H1 (cell line): Measurements from ENCODE around the gene ERMN. TPM values are rescaled to one million over a fixed set of nuclear protein-coding genes. Genes with fewer than 3 reads are reported as not detected.
A peak's percentile ranks its signal among the peaks of the same experiment; 100 is the strongest.

Experiments
- CTCF ChIA-PET: fragments of 300-600 bp; sonication (Branson Sonifier 250); formaldehyde crosslinking; loops from one replicate; lab custom pipeline; 2021; ENCODE audit not compliant: partially characterized antibody; lab: Charles Lee
- POLR2A ChIA-PET: fragments of 300-600 bp; sonication (Branson Sonifier 250); formaldehyde crosslinking; loops from one replicate; lab custom pipeline; 2021; ENCODE audit warnings: inconsistent platforms; ENCODE audit not compliant: partially characterized antibody; lab: Charles Lee
- DNase-seq, 2 experiments: peaks; one replicate each; pipeline versions ENCODE4 v3.0.0 to v3.0.0-alpha.2; 2010 to 2022; ENCODE audit warnings: low spot score in 2 of 2, low read depth in 1 of 2, mixed read lengths in 1 of 2
- FAIRE-seq: peaks from 2 replicates; lab custom pipeline; 2011; peaks lifted over from hg19 to GRCh38; lab: Jason Lieb, UNC
- H2AFZ ChIP-seq: 2 replicates; pipeline ENCODE4 v1.8.1; 2012; ENCODE audit warnings: low read length, inconsistent platforms
- H2AK5ac ChIP-seq: 2 replicates; pipeline ENCODE4 v1.6.1; 2013; ENCODE audit warnings: low read depth, low read length
- H2BK120ac ChIP-seq: replicated peaks from 2 replicates; pipeline ENCODE3; 2013; ENCODE audit warnings: low read depth, low read length, inconsistent platforms
- H2BK12ac ChIP-seq: 2 replicates; pipeline ENCODE4 v1.6.1; 2013; ENCODE audit warnings: low read depth, low read length
- H2BK15ac ChIP-seq: 2 replicates; pipeline ENCODE4 v1.6.1; 2013; ENCODE audit warnings: low read length
- H2BK20ac ChIP-seq: 2 replicates; pipeline ENCODE4 v1.6.1; 2013; ENCODE audit warnings: low read length
- H2BK5ac ChIP-seq: 2 replicates; pipeline ENCODE4 v1.6.1; 2013; ENCODE audit warnings: low read depth, low read length
- H3K14ac ChIP-seq: 2 replicates; pipeline ENCODE4 v1.6.1; 2013; ENCODE audit warnings: inconsistent platforms; ENCODE audit not compliant: insufficient read length
- H3K18ac ChIP-seq: 2 replicates; pipeline ENCODE4 v1.6.1; 2013; ENCODE audit warnings: low read length; ENCODE audit errors: extremely low read depth
- H3K23ac ChIP-seq: 2 replicates; pipeline ENCODE4 v1.6.1; 2013; ENCODE audit warnings: inconsistent platforms; ENCODE audit not compliant: insufficient read length
- H3K23me2 ChIP-seq: 2 replicates; pipeline ENCODE4 v1.6.1; 2013; ENCODE audit warnings: low read depth, low read length
- H3K27ac ChIP-seq: 2 replicates; pipeline ENCODE4 v1.6.1; 2011; ENCODE audit warnings: low read depth, low read length, inconsistent platforms
- H3K27me3 ChIP-seq, 4 experiments: replicated peaks in 1 of 4; 1 replicate in 1 of 4; 2 replicates in 3 of 4; pipeline versions ENCODE4 v1.6.1 to v1.8.1; 2011 to 2013; ENCODE audit warnings: low read length in 3 of 4, mild to moderate bottlenecking in 3 of 4, inconsistent platforms in 2 of 4, mixed read lengths in 2 of 4, moderate library complexity in 1 of 4; ENCODE audit not compliant: control insufficient read depth in 3 of 4, insufficient read depth in 3 of 4; ENCODE audit errors: extremely low read depth in 1 of 4
- H3K36me3 ChIP-seq, 4 experiments: 2 replicates each; pipeline versions ENCODE4 v1.6.1 to v1.8.1; 2011 to 2013; ENCODE audit warnings: mild to moderate bottlenecking in 4 of 4, low read length in 3 of 4, moderate library complexity in 2 of 4, control low read depth in 1 of 4, inconsistent platforms in 1 of 4; ENCODE audit not compliant: insufficient read depth in 4 of 4, control insufficient read depth in 2 of 4
- H3K4ac ChIP-seq: replicated peaks from 2 replicates; pipeline ENCODE3; 2013; ENCODE audit warnings: low read length, low read depth, mixed read lengths, inconsistent platforms; ENCODE audit not compliant: insufficient read length
- H3K4me1 ChIP-seq, 4 experiments: replicated peaks in 1 of 4; 1 replicate in 1 of 4; 2 replicates in 3 of 4; pipeline versions ENCODE4 v1.6.1 to v1.8.1; 2011 to 2013; ENCODE audit warnings: low read length in 3 of 4, inconsistent platforms in 2 of 4, mixed read lengths in 1 of 4; ENCODE audit not compliant: insufficient read depth in 4 of 4, control insufficient read depth in 3 of 4
- H3K4me2 ChIP-seq, 2 experiments: 2 replicates each; pipeline versions ENCODE4 v1.6.1 to v1.8.1; 2011 to 2013; ENCODE audit warnings: low read depth in 2 of 2, low read length in 2 of 2, control low read depth in 1 of 2, inconsistent platforms in 1 of 2, mild to moderate bottlenecking in 1 of 2; ENCODE audit not compliant: insufficient read depth in 1 of 2
- H3K4me3 ChIP-seq, 4 experiments: fragments of 200-600, 300-600 bp in 1 of 4; sonication (generic), shearing (Covaris generic), sonication (Bioruptor Twin) in 1 of 4; 2 replicates each; pipeline versions ENCODE4 v1.5.1 to v1.8.1; 2011 to 2016; ENCODE audit warnings: low read length in 4 of 4, low read depth in 3 of 4, control low read depth in 2 of 4, inconsistent platforms in 2 of 4, mild to moderate bottlenecking in 2 of 4, mixed read lengths in 1 of 4, moderate library complexity in 1 of 4; ENCODE audit not compliant: insufficient read depth in 2 of 4; ENCODE audit errors: extremely low read depth in 1 of 4
- H3K56ac ChIP-seq: replicated peaks from 2 replicates; pipeline ENCODE3; 2013; ENCODE audit warnings: low read depth, mild to moderate bottlenecking, mixed read lengths, low read length, inconsistent platforms; ENCODE audit not compliant: insufficient read length
- H3K79me1 ChIP-seq: 2 replicates; pipeline ENCODE4 v1.6.1; 2013; ENCODE audit warnings: low read depth, low read length, control low read depth
- H3K79me2 ChIP-seq, 2 experiments: 2 replicates each; pipeline versions ENCODE4 v1.6.1 to v1.8.1; 2012 to 2013; ENCODE audit warnings: low read length in 2 of 2, mild to moderate bottlenecking in 2 of 2, inconsistent platforms in 1 of 2; ENCODE audit not compliant: insufficient read depth in 2 of 2, control insufficient read depth in 1 of 2
- H3K9ac ChIP-seq, 4 experiments: replicated peaks in 1 of 4; 1 replicate in 1 of 4; 2 replicates in 3 of 4; pipeline versions ENCODE4 v1.6.1 to v1.8.1; 2011 to 2013; ENCODE audit warnings: low read depth in 3 of 4, low read length in 3 of 4, control low read depth in 2 of 4, mild to moderate bottlenecking in 2 of 4, moderate library complexity in 2 of 4, inconsistent platforms in 1 of 4; ENCODE audit errors: extremely low read depth in 1 of 4
- H3K9me3 ChIP-seq, 2 experiments: 2 replicates each; pipeline versions ENCODE4 v1.6.1 to v1.8.1; 2012 to 2013; ENCODE audit warnings: mild to moderate bottlenecking in 2 of 2, moderate library complexity in 2 of 2, control low read depth in 1 of 2, inconsistent platforms in 1 of 2, low read depth in 1 of 2, low read length in 1 of 2, mixed read lengths in 1 of 2; ENCODE audit not compliant: insufficient read depth in 2 of 2
- H4K20me1 ChIP-seq, 2 experiments: replicated peaks in 1 of 2; 2 replicates each; pipeline versions ENCODE3 to v1.8.1; 2011 to 2013; ENCODE audit warnings: inconsistent platforms in 2 of 2, low read length in 2 of 2, mild to moderate bottlenecking in 1 of 2; ENCODE audit not compliant: insufficient read depth in 2 of 2, control insufficient read depth in 1 of 2
- H4K5ac ChIP-seq: 2 replicates; pipeline ENCODE4 v1.6.1; 2013; ENCODE audit warnings: low read length, low read depth, mixed read lengths, inconsistent platforms; ENCODE audit not compliant: insufficient read length
- H4K8ac ChIP-seq: 2 replicates; pipeline ENCODE4 v1.8.0; 2013; ENCODE audit warnings: mild to moderate bottlenecking, moderate library complexity, low read length, inconsistent platforms; ENCODE audit not compliant: insufficient read depth; ENCODE audit errors: extremely low read depth
- H4K91ac ChIP-seq: replicated peaks from 2 replicates; pipeline ENCODE3; 2013; ENCODE audit warnings: low read length, mixed read lengths, inconsistent platforms; ENCODE audit not compliant: insufficient read length
- EGR1 ChIP-seq: IDR thresholded peaks from 2 replicates; pipeline ENCODE4 v1.6.1; 2011; ENCODE audit warnings: low read depth, low read length, borderline replicate concordance
- EZH2 ChIP-seq: fragments of 200-600 bp; sonication (generic); IDR thresholded peaks from 2 replicates; pipeline ENCODE4 v1.7.1; 2012; ENCODE audit warnings: low read depth, mild to moderate bottlenecking, moderate library complexity, low read length, inconsistent platforms; ENCODE audit not compliant: severe bottlenecking
- GTF2F1 ChIP-seq: IDR thresholded peaks from 2 replicates; pipeline ENCODE4 v1.6.1; 2012; ENCODE audit warnings: low read depth, low read length, improper control_type of control experiment, borderline replicate concordance
- KDM1A ChIP-seq: fragments of 200-600, 300-600 bp; sonication (generic); IDR thresholded peaks from 2 replicates; pipeline ENCODE4 v1.7.1; 2016; ENCODE audit warnings: mild to moderate bottlenecking, low read length, borderline replicate concordance
- KDM4A ChIP-seq: IDR thresholded peaks from one replicate; pipeline ENCODE4 v1.7.1; 2012; ENCODE audit warnings: low read depth, mild to moderate bottlenecking, moderate library complexity, low read length, inconsistent platforms; ENCODE audit not compliant: severe bottlenecking
- RAD21 ChIP-seq, 2 experiments: IDR thresholded peaks in 1 of 2; conservative IDR thresholded peaks in 1 of 2; 2 replicates each; pipeline ENCODE4 v1.6.1; 2011; ENCODE audit warnings: low read depth in 2 of 2, low read length in 2 of 2, improper control_type of control experiment in 1 of 2, inconsistent platforms in 1 of 2, mild to moderate bottlenecking in 1 of 2, moderate library complexity in 1 of 2
- RFX5 ChIP-seq: IDR thresholded peaks from 2 replicates; pipeline ENCODE4 v1.6.1; 2011; ENCODE audit warnings: low read depth, low read length, improper control_type of control experiment, borderline replicate concordance
- RNF2 ChIP-seq: fragments of 200-900, 300-1000 bp; sonication (generic); IDR thresholded peaks from 2 replicates; pipeline ENCODE4 v1.7.1; 2016; ENCODE audit warnings: borderline replicate concordance, low read depth, mild to moderate bottlenecking, antibody characterized with exemption, low read length; ENCODE audit not compliant: poor library complexity, severe bottlenecking; ENCODE audit errors: missing control alignments
- SUZ12 ChIP-seq: fragments of 200-600 bp; sonication (generic); IDR thresholded peaks from 2 replicates; pipeline ENCODE4 v1.6.1; 2012; ENCODE audit warnings: mild to moderate bottlenecking, inconsistent platforms, low read length, moderate library complexity, mixed read lengths
- TCF12 ChIP-seq: IDR thresholded peaks from 2 replicates; pipeline ENCODE4 v1.6.1; 2011; ENCODE audit warnings: low read depth, mild to moderate bottlenecking, low read length
- TEAD4 ChIP-seq: IDR thresholded peaks from 2 replicates; pipeline ENCODE4 v1.6.1; 2012; ENCODE audit warnings: low read depth, low read length, inconsistent platforms, mixed read lengths
- WGBS, 2 experiments: shearing (Covaris generic) in 1 of 2; methylation state at CpG; one replicate each; pipeline versions ENCODE4 v1.1.6 to v1.1.7; 2013 to 2015; ENCODE audit warnings: low lambda C conversion rate in 2 of 2, mixed read lengths in 2 of 2, inconsistent platforms in 1 of 2, low coverage in 1 of 2, missing lambda C conversion rate in 1 of 2; ENCODE audit not compliant: insufficient replicate concordance in 2 of 2, insufficient coverage in 1 of 2, insufficient read length in 1 of 2; ENCODE audit errors: extremely low coverage in 1 of 2, missing lambda C conversion rate in 1 of 2; 5-methylcytosine and 5-hydroxymethylcytosine counted together
- polyA plus RNA-seq, 7 experiments: library from polyadenylated mRNA; depleted of rRNA in 3 of 7; stranded (reverse) in 5 of 7; unstranded in 2 of 7; fragments of >200 nt in 5 of 7; fragments of 200-250 nt in 2 of 7; gene quantifications; 1 replicate in 5 of 7; 2 replicates in 1 of 7; 4 replicates in 1 of 7; pipeline versions ENCODE4 v1.2.1 to v1.2.3, GENCODE V29; 2011 to 2013; ENCODE audit warnings: missing spikeins in 2 of 7, mixed read lengths in 2 of 7
- total RNA-seq: library from RNA; stranded (reverse); fragmentation: NEBNext Ultra II Directional; extraction: Animal tissue kit (Norgen Biotek cat#: 25700); gene quantifications from 2 replicates; pipeline ENCODE4 v1.2.1, GENCODE V29; 2021
- TF ChIP-seq, protein P1 (sequence below): IDR thresholded peaks from 2 replicates; pipeline ENCODE4 v1.6.1; 2012; ENCODE audit warnings: inconsistent platforms

ERMN gene
- total and polyA plus RNA-seq, 2 of the 8 experiments (the other 6 are each of a cell fraction or from before 2014, with no cell fraction given), result 0.11 TPM; not detected in 1

DNA sequence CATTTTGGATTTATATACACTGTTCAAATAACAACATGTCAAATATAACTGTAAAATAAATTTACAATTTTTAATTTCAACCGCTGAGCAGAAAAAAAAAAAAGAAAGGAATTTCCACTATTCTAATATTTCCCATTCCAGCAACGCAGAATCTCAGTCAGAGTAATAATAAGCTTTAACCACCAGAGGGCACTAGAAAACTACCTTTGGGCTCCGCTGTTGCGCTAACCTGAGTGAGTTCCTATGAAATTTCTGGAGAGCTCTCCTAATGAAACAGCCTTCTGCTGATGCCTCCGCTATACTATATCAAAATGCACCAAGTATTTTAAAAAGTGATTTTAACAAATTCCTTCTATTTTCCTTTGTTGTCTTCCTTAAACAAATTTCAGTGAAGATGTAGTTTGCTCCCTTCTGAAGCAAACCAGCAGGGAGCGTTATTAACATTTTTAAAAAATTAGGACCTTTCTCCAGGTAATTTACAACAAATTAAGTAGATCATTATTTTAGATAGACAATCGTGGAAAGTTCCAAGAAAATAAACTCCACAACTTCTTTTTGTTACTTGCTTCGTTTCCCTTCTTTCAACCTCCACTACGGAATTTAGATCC lies 23.0 kb downstream of the ERMN start:
- Histone ChIP-seq H3K27me3 (no peaks in the 10 kb centered on the region), H3K23me2 (no peaks in the 10 kb centered on the region), H3K4me2 (no peak overlapping the region), H3K23ac (no peak overlapping the region), H2BK12ac (no peak overlapping the region), H3K14ac (no peak overlapping the region), H3K4me3 (no peak overlapping the region), H3K9me3 (no peaks in the 10 kb centered on the region), H2AK5ac (no peak overlapping the region), H2BK20ac (no peak overlapping the region), H3K18ac (no peak overlapping the region), H3K4me1 (peaks cover 0 to 2% (median 0%) of the 10 kb centered on the region in 4 experiments; a peak in 1 of 7 replicates), H2BK15ac (no peak overlapping the region), H3K4ac (no peak overlapping the region), H3K79me2 (no peaks in the 10 kb centered on the region), H3K56ac (no peak overlapping the region), H4K20me1 (no peaks in the 10 kb centered on the region), H2BK120ac (no peak overlapping the region), H3K9ac (no peak overlapping the region), H2AFZ (no peak overlapping the region), H4K5ac (no peak overlapping the region), H3K36me3 (no peaks in the 10 kb centered on the region), H3K79me1 (no peaks in the 10 kb centered on the region), H4K91ac (no peak overlapping the region), H4K8ac (no peak overlapping the region), H2BK5ac (no peak overlapping the region), H3K27ac (no peak overlapping the region)
- ChIA-PET CTCF (interaction anchor here (0.6 to 12.2 kb wide), 41 partner anchors 8 to 963 kb away, joined by 3 to 299 read pairs (median 4); partner anchors contain the start of genes ACVR1C and ERMN), POLR2A (no interaction called here)
- peak; percentile 88 for FAIRE-seq
- 38% methylated on average over 9 of the region's 9 CpGs; no CpG with 5 or more reads in 1 of the 2 experiments for WGBS, 2 experiments
- DNase-seq, result no peak
- TF ChIP-seq KDM1A (no peak), SUZ12 (no peak), EGR1 (no peak), KDM4A (no peak), RNF2 (no peak), TCF12 (no peak), GTF2F1 (no peak), EZH2 (no peak), TEAD4 (0 out of 2 replicates have a peak, but pooled peaks have one; percentile 2), RFX5 (no peak), RAD21 (IDR thresholded peaks at IDR 0.05 in 1 of 2, conservative IDR thresholded peaks at IDR 0.05 in 1 of 2; ENCODE audit: low read depth in 2 of 2, low read length in 2 of 2) (peak; percentile 86 to 90)
- TF ChIP-seq, protein P1, sequence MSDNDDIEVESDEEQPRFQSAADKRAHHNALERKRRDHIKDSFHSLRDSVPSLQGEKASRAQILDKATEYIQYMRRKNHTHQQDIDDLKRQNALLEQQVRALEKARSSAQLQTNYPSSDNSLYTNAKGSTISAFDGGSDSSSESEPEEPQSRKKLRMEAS, result no peak
